ENCODE data around the gene ELMO1. TPM values are rescaled to one million over a fixed set of nuclear protein-coding genes. Genes with fewer than 3 reads are reported as not detected.

Gene ELMO1
- total RNA-seq, 1 experiment from 2014 or later, result 0.95 TPM

DNA sequence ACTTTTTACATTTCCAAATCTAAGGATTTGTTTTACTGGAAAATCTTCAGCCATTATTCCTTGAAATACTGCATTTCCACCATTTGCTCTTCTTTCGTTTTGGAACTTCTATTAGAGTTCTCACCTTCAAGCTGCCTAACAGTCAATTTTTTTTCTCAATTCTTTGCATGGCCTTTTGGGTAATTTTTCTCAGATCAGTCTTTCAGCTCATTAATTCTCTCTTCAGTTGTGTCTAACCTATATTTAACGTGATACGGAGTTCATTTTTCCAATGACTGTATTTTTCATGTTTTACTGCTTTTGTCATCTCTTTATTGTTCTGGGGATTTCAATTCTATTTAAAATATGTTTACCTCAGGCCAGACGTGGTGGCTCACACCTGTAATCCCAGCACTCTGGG lies 600.7 kb downstream of the ELMO1 start:
- in situ Hi-C loops (cut with HindIII; ENCODE audit: low sequenced_read_pairs), result no loop called here
- DNase-seq (ENCODE audit: low spot score), result no peak

DNA sequence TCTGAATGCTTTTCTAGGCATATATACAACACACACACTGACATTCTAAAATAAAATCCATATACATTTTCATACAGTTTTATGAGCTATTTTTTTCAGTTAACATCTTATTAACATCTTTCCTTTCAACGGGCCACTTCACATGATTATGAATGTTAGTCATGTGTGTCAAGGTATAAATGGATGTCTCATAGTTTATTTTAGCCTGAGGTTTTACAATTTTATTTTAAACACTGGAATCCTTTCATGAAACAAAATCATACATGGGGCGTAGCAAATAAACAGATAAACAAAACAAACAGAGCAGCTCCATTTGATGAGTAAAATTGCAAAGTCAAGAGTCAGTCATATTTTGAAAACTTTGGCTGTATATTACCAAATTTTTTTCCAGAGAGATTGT lies 604.3 kb downstream of the ELMO1 start:
- in situ Hi-C loops (cut with HindIII; ENCODE audit: low sequenced_read_pairs), result no loop called here
- no peak for DNase-seq (ENCODE audit: low spot score)

DNA sequence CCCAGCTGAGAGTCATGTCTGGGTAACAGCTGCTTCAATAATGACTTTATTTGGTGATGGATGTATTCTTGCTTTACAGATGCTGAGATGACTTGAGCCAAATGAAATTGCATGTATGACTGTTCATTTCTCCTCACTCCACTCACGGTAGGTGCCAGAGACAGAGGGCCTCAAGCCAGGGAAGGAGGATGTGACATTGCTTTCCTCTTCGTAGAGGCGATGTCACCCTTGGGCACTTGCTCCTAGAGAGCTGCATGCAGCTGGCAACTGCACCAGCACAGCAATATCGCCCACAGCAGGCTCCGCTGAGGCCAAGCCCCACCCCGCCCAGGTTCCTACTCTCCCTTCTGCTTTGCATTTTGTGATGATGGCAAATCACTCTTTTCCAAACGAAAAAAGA lies 607.8 kb downstream of the ELMO1 start:
- in situ Hi-C loops (cut with HindIII; ENCODE audit: low sequenced_read_pairs), result no loop called here
- no peak for DNase-seq (ENCODE audit: low spot score)

DNA sequence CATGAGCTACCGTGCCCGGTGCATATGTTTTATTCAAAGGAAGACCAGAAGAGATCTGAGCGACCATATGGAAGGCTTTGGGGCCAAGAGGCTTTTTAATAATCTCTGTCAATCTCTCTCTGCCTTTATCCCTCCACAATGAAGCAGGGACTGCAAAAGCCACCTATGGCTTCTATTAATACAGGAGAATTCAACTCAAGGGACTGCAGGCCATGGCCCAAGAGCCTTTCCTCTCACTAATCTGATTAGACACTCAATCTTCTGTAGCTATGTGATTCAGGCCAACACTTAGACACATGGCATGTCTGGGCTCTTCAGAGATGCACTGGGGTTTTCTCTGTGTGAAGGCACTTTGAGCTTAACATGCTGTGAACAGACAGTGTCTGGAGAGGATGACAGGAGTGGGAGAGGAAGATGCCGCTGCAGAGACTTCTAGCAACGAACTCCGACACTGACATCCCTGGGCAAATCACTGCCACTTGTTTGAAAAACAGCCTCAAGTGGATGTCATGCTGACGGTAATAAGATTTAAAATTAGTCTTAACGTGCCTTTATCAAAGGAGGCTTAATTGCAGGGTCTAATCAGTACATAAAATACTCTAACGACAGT lies 609.9 kb downstream of the ELMO1 start:
- in situ Hi-C loops (cut with HindIII; ENCODE audit: low sequenced_read_pairs), result no loop called here
- DNase-seq (ENCODE audit: low spot score), result peak; percentile 71

GRCh38 chr7:36831049-36831448 lies 617.6 kb downstream of the ELMO1 start:
- in situ Hi-C loops (cut with HindIII; ENCODE audit: low sequenced_read_pairs), result no loop called here

DNA sequence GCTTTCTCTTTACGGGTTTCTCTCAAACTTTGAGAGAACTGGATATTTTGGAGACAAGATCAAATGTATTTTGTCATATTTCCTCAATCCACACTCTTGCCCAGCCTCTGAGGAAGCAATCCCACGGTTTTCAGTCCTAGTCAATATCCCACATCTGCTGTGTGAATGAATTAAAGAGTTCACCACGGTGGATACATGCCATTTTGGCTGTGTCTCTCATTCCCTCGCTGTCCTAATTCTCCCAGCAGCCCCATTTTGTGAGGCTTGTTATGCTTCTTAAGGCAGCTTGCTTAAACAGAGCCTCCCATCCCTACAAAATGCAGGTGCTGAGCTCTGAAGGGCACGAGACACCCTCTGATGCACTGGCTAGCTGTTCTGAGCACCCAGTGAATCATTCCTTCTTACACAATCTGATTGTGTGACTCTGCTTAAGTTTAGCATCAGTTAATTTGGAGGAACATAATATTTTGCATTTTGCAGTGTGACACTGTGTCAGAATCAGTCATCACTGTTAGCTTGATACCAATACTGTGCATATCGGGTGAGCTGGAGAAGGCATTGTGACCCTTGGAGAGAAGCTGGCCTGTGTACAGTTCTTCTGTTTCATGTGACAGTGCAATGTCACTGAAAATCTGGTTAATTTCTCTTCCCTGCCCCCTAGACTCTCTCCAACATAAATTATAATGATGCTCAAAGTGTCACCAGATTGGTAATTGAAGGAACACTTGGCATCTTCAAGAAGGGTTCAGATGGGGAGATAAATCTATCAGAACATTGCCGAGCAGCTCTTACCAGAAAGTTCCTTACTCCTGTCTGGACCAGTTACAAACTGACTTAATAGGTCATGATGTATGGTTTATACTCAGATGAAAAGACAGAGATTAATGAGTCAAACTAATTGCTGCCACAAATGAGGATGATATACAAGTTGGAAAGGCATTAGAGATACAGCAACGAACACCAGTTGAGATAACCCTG lies 620.6 kb downstream of the ELMO1 start:
- in situ Hi-C loops (cut with HindIII; ENCODE audit: low sequenced_read_pairs), result no loop called here
- DNase-seq (ENCODE audit: low spot score), result no peak

More at GRCh38 chr7:36831049-36831448, 617.6 kb downstream of the ELMO1 start:
- no peak for DNase-seq (ENCODE audit: low spot score)

DNA sequence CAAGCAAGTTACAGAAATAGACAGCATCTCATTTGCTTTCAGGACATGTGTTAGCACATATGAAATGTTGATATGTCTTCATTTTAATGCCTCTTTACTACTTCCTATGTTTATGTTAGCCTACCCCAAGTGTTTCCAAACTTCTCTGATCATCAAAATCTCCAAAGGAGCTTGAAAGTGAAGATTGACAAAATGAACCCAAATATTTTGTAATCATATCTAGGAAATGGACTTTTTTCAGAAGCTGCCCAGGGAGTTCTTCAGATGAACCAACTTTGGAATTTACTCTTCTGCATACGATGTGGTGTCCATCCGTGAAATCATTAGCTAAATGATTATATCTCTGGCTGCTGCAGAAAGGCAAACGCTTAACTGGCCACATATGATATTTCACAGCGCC lies 623.2 kb downstream of the ELMO1 start:
- no peak for DNase-seq (ENCODE audit: low spot score)
- in situ Hi-C loops (cut with HindIII; ENCODE audit: low sequenced_read_pairs), result no loop called here

DNA sequence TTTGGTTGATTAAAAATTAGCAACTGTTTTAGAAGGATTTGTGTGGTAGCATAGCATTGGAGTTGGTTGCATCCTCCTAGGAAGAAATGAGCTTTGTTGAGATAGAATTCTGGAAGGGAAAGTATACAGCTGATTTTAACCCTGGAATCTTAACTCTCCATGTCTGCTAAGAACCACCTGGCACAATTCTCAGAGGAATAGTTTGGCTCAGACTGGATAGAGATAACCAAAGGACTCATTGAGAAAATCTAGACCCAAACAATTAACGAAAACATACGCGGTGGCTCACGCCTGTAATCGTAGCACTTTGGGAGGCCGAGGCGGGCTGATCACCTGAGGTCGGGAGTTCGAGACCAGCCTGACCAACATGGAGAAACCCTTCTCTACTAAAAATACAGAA lies 625.3 kb downstream of the ELMO1 start:
- in situ Hi-C loops (cut with HindIII; ENCODE audit: low sequenced_read_pairs), result no loop called here
- DNase-seq (ENCODE audit: low spot score), result no peak

DNA sequence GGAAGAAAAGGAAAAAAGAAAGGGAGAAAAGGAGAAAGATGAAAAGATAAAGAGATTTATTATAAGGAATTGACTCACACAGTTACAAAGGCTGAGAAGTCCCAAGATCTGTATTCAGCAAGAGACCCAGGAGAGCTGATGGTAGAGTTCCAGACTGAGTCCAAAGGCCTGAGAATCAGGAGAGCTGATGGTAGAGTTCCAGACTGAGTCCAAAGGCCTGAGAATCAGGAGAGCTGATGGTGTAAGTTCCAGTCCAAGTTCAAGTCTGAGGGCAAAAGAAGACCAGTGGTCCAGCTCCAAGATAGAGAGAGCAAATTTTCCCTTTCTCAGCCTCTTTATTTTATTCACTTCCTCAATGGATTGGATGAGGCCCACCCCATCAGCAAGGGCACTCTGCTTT lies 627.0 kb downstream of the ELMO1 start:
- in situ Hi-C loops (cut with HindIII; ENCODE audit: low sequenced_read_pairs), result no loop called here
- DNase-seq (ENCODE audit: low spot score), result no peak

DNA sequence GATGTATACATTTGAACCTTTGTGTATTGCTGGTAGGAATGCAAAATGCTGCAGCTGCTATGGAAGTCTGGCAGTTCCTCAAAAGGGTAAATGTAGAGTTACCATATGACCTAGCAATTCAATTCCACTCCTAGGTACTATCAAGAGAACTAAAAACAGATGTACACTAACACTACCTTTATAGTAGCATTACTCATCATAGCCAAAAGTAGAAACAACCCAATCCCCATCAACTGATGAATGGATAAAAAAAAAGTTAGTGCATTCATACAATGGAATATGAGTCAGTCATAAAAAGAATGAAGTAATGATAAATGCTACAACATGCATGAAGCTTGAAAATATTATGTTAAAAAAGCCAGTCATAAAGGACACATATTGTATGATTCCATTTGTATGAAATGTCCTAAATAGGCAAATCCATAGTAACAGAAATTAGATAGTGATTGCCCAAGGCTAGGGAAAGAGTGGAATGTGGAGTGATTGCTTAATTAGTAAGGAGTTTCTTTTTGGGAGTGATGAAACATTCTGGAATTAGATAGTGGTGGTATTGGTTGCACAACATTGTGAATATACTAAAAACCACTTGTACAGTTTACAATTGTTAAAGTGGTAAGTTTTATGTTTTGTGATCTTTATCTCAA lies 628.0 kb downstream of the ELMO1 start:
- no peak for DNase-seq (ENCODE audit: low spot score)
- in situ Hi-C loops (cut with HindIII; ENCODE audit: low sequenced_read_pairs), result no loop called here

DNA sequence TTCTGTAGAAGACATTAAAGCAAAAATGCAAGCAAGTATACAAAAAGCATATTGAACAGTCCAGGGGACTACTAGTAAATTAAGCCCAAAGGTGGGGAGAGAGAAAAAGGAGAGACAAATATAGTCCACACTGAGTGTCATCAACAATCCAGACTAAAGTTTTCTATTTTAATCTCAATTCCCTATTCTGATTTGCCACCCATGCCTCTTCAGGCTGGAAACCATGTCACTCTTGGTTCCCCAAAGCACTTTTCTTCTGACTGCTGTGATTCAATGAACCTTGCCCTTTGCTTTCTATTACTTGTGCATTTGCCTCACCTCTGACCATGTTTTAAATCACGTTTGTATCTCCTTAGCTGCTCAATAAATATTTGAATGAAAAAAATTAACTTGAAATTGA lies 629.0 kb downstream of the ELMO1 start:
- in situ Hi-C loops (cut with HindIII; ENCODE audit: low sequenced_read_pairs), result no loop called here
- no peak for DNase-seq (ENCODE audit: low spot score)

DNA sequence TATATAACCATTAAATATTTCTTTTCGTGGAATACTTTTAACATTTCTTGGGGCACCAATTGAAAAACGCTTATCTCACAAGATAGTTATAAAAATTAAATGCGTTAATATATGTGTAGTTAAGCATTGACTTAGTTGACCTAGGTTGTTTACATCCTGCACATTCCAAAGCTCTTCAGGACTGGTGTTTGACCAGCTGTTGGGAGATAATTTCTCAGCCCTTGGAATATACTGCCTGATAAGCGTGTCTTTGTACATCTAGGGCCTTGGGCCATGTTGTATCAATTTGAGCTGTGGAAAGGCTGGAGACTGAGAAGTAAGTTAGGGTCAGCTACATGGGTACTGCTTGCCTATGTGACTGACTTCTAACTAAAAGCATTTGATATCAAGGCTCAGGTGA lies 634.4 kb downstream of the ELMO1 start:
- no peak for DNase-seq (ENCODE audit: low spot score)
- in situ Hi-C loops (cut with HindIII; ENCODE audit: low sequenced_read_pairs), result no loop called here

DNA sequence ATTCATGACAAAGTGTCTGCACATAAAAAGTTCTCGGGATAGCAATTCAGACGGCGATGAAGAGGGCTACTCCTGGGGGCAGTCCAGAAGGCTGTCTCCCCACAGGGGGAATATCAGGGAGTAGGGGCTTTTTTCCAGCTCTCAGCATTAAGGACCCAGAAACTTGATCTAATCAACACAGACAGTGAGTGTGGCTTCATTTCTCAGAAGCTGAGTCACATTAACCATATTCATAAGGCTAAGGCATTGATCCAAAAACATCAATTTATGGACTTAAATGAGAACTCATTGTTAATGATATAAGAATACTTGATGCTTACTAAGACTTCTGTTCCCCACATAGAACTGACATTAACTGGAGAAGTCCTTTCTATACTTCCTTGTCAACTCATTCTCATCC lies 636.9 kb downstream of the ELMO1 start:
- in situ Hi-C loops (cut with HindIII; ENCODE audit: low sequenced_read_pairs), result no loop called here
- no peak for DNase-seq (ENCODE audit: low spot score)

- in situ Hi-C loops (cut with HindIII; ENCODE audit: low sequenced_read_pairs), result no loop called here
- DNase-seq (ENCODE audit: low spot score), result no peak
Measured at GRCh38 chr7:36810489-36810888, 638.2 kb downstream of the ELMO1 start.

DNA sequence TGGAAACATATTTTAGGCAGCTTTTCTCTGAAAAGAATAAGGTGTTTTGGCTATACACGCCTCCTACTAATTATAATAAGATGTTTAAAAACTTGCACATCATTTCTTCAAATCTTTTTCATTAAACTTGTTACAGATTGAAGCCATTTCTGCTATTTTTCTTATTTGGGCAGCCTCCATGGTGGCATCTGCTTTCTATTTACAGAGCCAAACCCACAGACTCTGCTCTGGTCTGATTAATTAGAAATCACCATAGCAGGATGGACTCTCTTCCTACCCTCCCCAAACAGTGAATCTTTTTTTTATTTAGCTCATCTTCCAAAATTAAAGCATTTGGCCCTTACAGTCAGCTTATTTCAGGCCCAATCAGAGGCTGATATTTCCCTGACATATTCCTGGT lies 638.6 kb downstream of the ELMO1 start:
- peak; percentile 58 for DNase-seq (ENCODE audit: low spot score)
- in situ Hi-C loops (cut with HindIII; ENCODE audit: low sequenced_read_pairs), result no loop called here

DNA sequence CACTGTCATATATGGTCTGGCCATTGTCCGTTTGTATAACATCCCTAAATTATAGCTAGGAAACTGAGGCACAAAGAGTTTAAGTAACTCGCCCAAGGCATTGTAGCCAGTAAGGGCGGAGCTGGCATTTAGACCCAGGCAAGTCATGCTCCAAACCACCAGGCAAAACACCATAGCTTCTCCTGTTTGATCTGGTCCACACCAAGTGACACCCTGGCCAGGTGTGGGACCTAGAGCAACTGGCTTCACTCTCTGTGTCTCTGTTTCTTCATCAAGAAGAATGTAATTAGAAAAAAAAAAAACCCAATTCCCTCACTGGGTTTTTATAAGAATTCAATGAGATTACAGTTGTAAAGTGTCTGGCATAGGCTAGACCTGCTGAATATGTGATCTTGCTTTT lies 639.2 kb downstream of the ELMO1 start:
- DNase-seq (ENCODE audit: low spot score), result no peak
- in situ Hi-C loops (cut with HindIII; ENCODE audit: low sequenced_read_pairs), result no loop called here

DNA sequence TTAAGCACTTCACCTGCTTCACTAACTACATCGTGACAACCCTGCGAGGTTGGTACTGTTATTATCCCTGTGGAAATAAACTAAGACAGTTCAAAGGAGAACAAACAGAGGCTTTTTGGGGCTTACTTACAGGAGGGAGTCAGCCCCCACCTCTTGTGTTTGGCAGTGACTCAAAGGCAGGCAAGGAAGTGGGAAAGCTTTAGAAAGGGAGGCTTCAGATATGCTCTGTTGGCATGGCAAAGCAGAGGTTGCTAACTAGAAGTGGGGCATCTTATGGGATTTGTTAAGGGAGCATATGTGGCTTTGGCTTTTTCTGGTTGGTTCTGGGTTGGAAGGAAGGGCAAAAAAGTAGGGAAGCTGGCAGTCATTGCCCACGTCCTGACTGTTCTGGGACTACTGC lies 639.6 kb downstream of the ELMO1 start:
- DNase-seq (ENCODE audit: low spot score), result no peak
- in situ Hi-C loops (cut with HindIII; ENCODE audit: low sequenced_read_pairs), result no loop called here

GRCh38 chr7:36806891-36807290 lies 641.8 kb downstream of the ELMO1 start:
- in situ Hi-C loops (cut with HindIII; ENCODE audit: low sequenced_read_pairs), result no loop called here
- DNase-seq (ENCODE audit: low spot score), result no peak

Measured in G401 (cell line).